ENCODE results near the gene OR8H1.

Gene OR8H1

GRCh38 chr11:56292154-56292553, at the start of gene OR8H1:
TSS of gene OR8H1 (minus strand) at chr11:56292254. CDS start at chr11:56291062, 1,192 bp downstream.
- no peak for DNase-seq

GRCh38 chr11:56340289-56340688, 48.2 kb upstream of the OR8H1 start:
- DNase-seq: no peak

GRCh38 chr11:56333156-56333555, 41.1 kb upstream of the OR8H1 start:
- no peak for DNase-seq

GRCh38 chr11:56331861-56332491, 39.9 kb upstream of the OR8H1 start:
- peak; percentile 39 for DNase-seq

GRCh38 chr11:56314844-56315243, 22.8 kb upstream of the OR8H1 start, which contains the start of gene OR8K3:
TSS of gene OR8K3 (plus strand) at chr11:56315144. CDS start at chr11:56318307, 3,163 bp downstream.
- no peak for DNase-seq

- DNase-seq: no peak
Measured at GRCh38 chr11:56307836-56308235, 15.8 kb upstream of the OR8H1 start.

GRCh38 chr11:56296898-56297297, 4.8 kb upstream of the OR8H1 start:
- no peak for DNase-seq

- no peak for DNase-seq
Measured at GRCh38 chr11:56273854-56274253, 18.2 kb downstream of the OR8H1 start, which contains the start of gene OR5T1. TSS of gene OR5T1 (plus strand) at chr11:56274154. CDS start at chr11:56275639, 1,485 bp downstream.

- peak; percentile 4 for DNase-seq
Measured at GRCh38 chr11:56271092-56271491, 21.0 kb downstream of the OR8H1 start.

GRCh38 chr11:56251954-56252353, 40.1 kb downstream of the OR8H1 start, which contains the start of gene OR5T3:
TSS of gene OR5T3 (plus strand) at chr11:56252254. CDS start at chr11:56252254, 0 bp downstream.
- no peak for DNase-seq

Measured in RPMI8226 (cell line).